Neural cell (in vitro differentiated cells): Measurements from ENCODE around the gene TOR2A. TPM values are rescaled to one million over a fixed set of nuclear protein-coding genes. Genes with fewer than 3 reads are reported as not detected.

Experiments
- H2AFZ ChIP-seq: fragments of 200-600, 300-800 bp; sonication (generic), shearing (Covaris generic); 2 replicates; pipeline ENCODE4 v1.6.0; 2014; ENCODE audit warnings: low read depth, mild to moderate bottlenecking, antibody characterized with exemption, low read length, moderate library complexity
- H3F3A ChIP-seq: fragments of 200-600 bp; shearing (Covaris generic); 2 replicates; pipeline ENCODE4 v1.6.1; 2016; ENCODE audit warnings: mild to moderate bottlenecking, moderate library complexity, mixed read lengths, antibody characterized with exemption, low read length; ENCODE audit not compliant: insufficient read depth, poor library complexity, severe bottlenecking
- H3K27ac ChIP-seq: fragments of 200-600, 300-800 bp; sonication (generic), shearing (Covaris generic); 2 replicates; pipeline ENCODE4 v1.5.1; 2014; ENCODE audit warnings: mild to moderate bottlenecking, low read length, moderate library complexity
- H3K27me3 ChIP-seq: fragments of 300-800, 200-600 bp; sonication (generic), shearing (Covaris generic); 2 replicates; pipeline ENCODE4 v1.6.0; 2014; ENCODE audit warnings: mild to moderate bottlenecking, low read depth, low read length, moderate library complexity; ENCODE audit not compliant: insufficient read depth
- H3K36me3 ChIP-seq: fragments of 300-800, 200-600 bp; sonication (generic), shearing (Covaris generic); 2 replicates; pipeline ENCODE4 v1.5.1; 2014; ENCODE audit warnings: mild to moderate bottlenecking, antibody characterized with exemption, low read length, moderate library complexity; ENCODE audit not compliant: insufficient read depth
- H3K4me2 ChIP-seq: fragments of 300-800, 200-600 bp; sonication (generic), shearing (Covaris generic); 2 replicates; pipeline ENCODE4 v1.6.0; 2014; ENCODE audit warnings: mild to moderate bottlenecking, low read length
- H3K4me3 ChIP-seq: fragments of 300-800, 200-600 bp; sonication (generic), shearing (Covaris generic); 2 replicates; pipeline ENCODE4 v1.5.1; 2014; ENCODE audit warnings: mild to moderate bottlenecking, low read length, moderate library complexity
- H3K79me2 ChIP-seq: fragments of 200-600 bp; shearing (Covaris generic); replicated peaks from 2 replicates; pipeline ENCODE4 v1.6.0; 2014; ENCODE audit warnings: mild to moderate bottlenecking, low read length, moderate library complexity; ENCODE audit not compliant: insufficient read depth
- H3K9ac ChIP-seq: fragments of 300-800, 200-600 bp; sonication (generic), shearing (Covaris generic); 2 replicates; pipeline ENCODE4 v1.6.1; 2016; ENCODE audit warnings: mild to moderate bottlenecking, low read length, mixed read lengths
- H3K9me2 ChIP-seq: fragments of 200-600 bp; shearing (Covaris generic); 2 replicates; pipeline ENCODE4 v1.6.1; 2016; ENCODE audit warnings: mild to moderate bottlenecking, low read length, mixed read lengths; ENCODE audit not compliant: insufficient read depth
- H3K9me3 ChIP-seq: fragments of 200-600, 300-800 bp; sonication (generic), shearing (Covaris generic); 2 replicates; pipeline ENCODE4 v1.6.1; 2016; ENCODE audit warnings: mild to moderate bottlenecking, mixed run types, low read length, moderate library complexity, mixed read lengths
- H4K20me1 ChIP-seq: fragments of 200-600 bp; shearing (Covaris generic); 2 replicates; pipeline ENCODE4 v1.6.1; 2016; ENCODE audit warnings: mild to moderate bottlenecking, mixed run types; ENCODE audit not compliant: insufficient read depth
- EP300 ChIP-seq: fragments of 450-650 bp; conservative IDR thresholded peaks from 2 replicates; pipeline ENCODE4 v1.6.1; 2014; ENCODE audit warnings: antibody characterized with exemption, mild to moderate bottlenecking, moderate library complexity; ENCODE audit not compliant: poor library complexity, severe bottlenecking
- EZH2 ChIP-seq: fragments of 200-600, 300-800 bp; shearing (Covaris generic), sonication (generic); IDR thresholded peaks from 2 replicates; pipeline ENCODE4 v1.6.1; 2014; ENCODE audit warnings: antibody characterized with exemption, low read length, borderline replicate concordance, mild to moderate bottlenecking; ENCODE audit not compliant: insufficient read depth, poor library complexity, severe bottlenecking
- MXI1 ChIP-seq: fragments of 450-650 bp; conservative IDR thresholded peaks from 2 replicates; pipeline ENCODE4 v1.6.1; 2014; ENCODE audit warnings: antibody characterized with exemption, mild to moderate bottlenecking; ENCODE audit not compliant: poor library complexity, severe bottlenecking
- POLR2AphosphoS5 ChIP-seq: IDR thresholded peaks from 2 replicates; pipeline ENCODE4 v1.6.1; 2012
- RAD21 ChIP-seq: fragments of 450-650 bp; conservative IDR thresholded peaks from 2 replicates; pipeline ENCODE4 v1.6.1; 2014; ENCODE audit warnings: antibody characterized with exemption, mild to moderate bottlenecking, moderate library complexity
- SMC3 ChIP-seq: fragments of 450-650 bp; conservative IDR thresholded peaks from 2 replicates; pipeline ENCODE4 v1.6.1; 2014; ENCODE audit warnings: antibody characterized with exemption, mild to moderate bottlenecking, moderate library complexity; ENCODE audit not compliant: poor library complexity
- TAF1 ChIP-seq: IDR thresholded peaks from 2 replicates; pipeline ENCODE4 v1.6.1; 2012; ENCODE audit warnings: low read depth
- polyA plus RNA-seq: library from polyadenylated mRNA; depleted of rRNA; stranded (reverse); fragments of >200 nt; gene quantifications from 2 replicates; pipeline ENCODE4 v1.2.3, GENCODE V29; 2014
- TF ChIP-seq, protein P1 (sequence below): IDR thresholded peaks from 2 replicates; pipeline ENCODE4 v1.6.1; 2012; ENCODE audit warnings: borderline replicate concordance
- TF ChIP-seq, protein P2 (sequence below): fragments of 450-650 bp; IDR thresholded peaks from 2 replicates; pipeline ENCODE4 v1.5.1; 2014; ENCODE audit warnings: antibody characterized with exemption, mild to moderate bottlenecking, moderate library complexity; ENCODE audit not compliant: poor library complexity, severe bottlenecking

Gene TOR2A
- polyA plus RNA-seq, 1 donor from 2014 or later = 59.7 TPM

GRCh38 chr9:127693143-127693542, 42.0 kb downstream of the TOR2A start:
- Histone ChIP-seq H2AFZ (no peak overlapping the region), H3F3A (no peaks in the 10 kb centered on the region), H3K36me3 (no peaks in the 10 kb centered on the region), H4K20me1 (no peaks in the 10 kb centered on the region), H3K27ac (no peak overlapping the region), H3K9me3 (no peaks in the 10 kb centered on the region), H3K4me3 (no peak overlapping the region), H3K27me3 (no peaks in the 10 kb centered on the region), H3K9me2 (no peaks in the 10 kb centered on the region), H3K9ac (no peak overlapping the region), H3K79me2 (no peaks in the 10 kb centered on the region), H3K4me2 (no peak overlapping the region)
- TF ChIP-seq POLR2AphosphoS5 (no peak), SMC3 (no peak), RAD21 (no peak), EP300 (no peak), MXI1 (no peak), TAF1 (no peak), EZH2 (no peak)
- TF ChIP-seq, protein P1, sequence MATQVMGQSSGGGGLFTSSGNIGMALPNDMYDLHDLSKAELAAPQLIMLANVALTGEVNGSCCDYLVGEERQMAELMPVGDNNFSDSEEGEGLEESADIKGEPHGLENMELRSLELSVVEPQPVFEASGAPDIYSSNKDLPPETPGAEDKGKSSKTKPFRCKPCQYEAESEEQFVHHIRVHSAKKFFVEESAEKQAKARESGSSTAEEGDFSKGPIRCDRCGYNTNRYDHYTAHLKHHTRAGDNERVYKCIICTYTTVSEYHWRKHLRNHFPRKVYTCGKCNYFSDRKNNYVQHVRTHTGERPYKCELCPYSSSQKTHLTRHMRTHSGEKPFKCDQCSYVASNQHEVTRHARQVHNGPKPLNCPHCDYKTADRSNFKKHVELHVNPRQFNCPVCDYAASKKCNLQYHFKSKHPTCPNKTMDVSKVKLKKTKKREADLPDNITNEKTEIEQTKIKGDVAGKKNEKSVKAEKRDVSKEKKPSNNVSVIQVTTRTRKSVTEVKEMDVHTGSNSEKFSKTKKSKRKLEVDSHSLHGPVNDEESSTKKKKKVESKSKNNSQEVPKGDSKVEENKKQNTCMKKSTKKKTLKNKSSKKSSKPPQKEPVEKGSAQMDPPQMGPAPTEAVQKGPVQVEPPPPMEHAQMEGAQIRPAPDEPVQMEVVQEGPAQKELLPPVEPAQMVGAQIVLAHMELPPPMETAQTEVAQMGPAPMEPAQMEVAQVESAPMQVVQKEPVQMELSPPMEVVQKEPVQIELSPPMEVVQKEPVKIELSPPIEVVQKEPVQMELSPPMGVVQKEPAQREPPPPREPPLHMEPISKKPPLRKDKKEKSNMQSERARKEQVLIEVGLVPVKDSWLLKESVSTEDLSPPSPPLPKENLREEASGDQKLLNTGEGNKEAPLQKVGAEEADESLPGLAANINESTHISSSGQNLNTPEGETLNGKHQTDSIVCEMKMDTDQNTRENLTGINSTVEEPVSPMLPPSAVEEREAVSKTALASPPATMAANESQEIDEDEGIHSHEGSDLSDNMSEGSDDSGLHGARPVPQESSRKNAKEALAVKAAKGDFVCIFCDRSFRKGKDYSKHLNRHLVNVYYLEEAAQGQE = no peak
- TF ChIP-seq, protein P2, sequence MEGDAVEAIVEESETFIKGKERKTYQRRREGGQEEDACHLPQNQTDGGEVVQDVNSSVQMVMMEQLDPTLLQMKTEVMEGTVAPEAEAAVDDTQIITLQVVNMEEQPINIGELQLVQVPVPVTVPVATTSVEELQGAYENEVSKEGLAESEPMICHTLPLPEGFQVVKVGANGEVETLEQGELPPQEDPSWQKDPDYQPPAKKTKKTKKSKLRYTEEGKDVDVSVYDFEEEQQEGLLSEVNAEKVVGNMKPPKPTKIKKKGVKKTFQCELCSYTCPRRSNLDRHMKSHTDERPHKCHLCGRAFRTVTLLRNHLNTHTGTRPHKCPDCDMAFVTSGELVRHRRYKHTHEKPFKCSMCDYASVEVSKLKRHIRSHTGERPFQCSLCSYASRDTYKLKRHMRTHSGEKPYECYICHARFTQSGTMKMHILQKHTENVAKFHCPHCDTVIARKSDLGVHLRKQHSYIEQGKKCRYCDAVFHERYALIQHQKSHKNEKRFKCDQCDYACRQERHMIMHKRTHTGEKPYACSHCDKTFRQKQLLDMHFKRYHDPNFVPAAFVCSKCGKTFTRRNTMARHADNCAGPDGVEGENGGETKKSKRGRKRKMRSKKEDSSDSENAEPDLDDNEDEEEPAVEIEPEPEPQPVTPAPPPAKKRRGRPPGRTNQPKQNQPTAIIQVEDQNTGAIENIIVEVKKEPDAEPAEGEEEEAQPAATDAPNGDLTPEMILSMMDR = no peak

DNA sequence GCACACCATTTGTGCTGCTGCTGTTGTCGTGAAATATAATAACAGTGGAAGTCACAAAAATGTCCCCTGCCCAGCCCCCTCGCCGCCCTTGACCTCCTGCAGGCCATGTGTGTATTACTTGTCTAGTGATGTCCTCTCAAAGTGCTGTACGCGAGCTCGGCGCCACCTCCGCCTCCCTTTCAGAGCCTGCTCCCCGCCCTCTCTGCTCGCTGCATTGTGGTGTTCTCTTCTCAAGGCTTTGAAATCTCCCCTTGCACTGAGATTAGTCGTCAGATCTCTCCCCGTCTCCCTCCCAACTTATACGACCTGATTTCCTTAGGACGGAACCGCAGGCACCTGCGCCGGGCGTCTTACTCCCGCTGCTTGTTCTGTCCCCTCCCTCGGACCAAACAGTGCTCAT, 43.0 kb downstream of the TOR2A start:
- no peaks in the 10 kb centered on the region for H3K9me2 ChIP-seq
- no peaks in the 10 kb centered on the region for H3K36me3 ChIP-seq
- H2AFZ ChIP-seq = no peak overlapping the region
- no peaks in the 10 kb centered on the region for H3K27me3 ChIP-seq
- no peak overlapping the region for H3K27ac ChIP-seq
- H4K20me1 ChIP-seq = no peaks in the 10 kb centered on the region
- H3K9ac ChIP-seq = no peak overlapping the region
- no peaks in the 10 kb centered on the region for H3F3A ChIP-seq
- no peak overlapping the region for H3K4me3 ChIP-seq
- H3K9me3 ChIP-seq = no peaks in the 10 kb centered on the region
- H3K4me2 ChIP-seq = no peak overlapping the region
- TF ChIP-seq TAF1 (no peak), EP300 (no peak), RAD21 (no peak)
- TF ChIP-seq, protein P1 = no peak
- TF ChIP-seq, protein P2 = no peak
- H3K79me2 ChIP-seq = no peaks in the 10 kb centered on the region
